ENCODE results near the gene LNX1. TPM values are rescaled to one million over a fixed set of nuclear protein-coding genes. Genes with fewer than 3 reads are reported as not detected.

The LNX1 gene
- total RNA-seq, 5 donors from 2014 or later (not counting 1 experiment from before 2014, with no cell fraction given) = 0.45 TPM; not detected in 4

GRCh38 chr4:53465281-53465680, 126.0 kb downstream of the LNX1 start:
- ChIA-PET CTCF (no interaction called here), POLR2A (no interaction called here)
- H3K9me3 Mint-ChIP-seq = peaks cover 8 to 22% (median 19%) of the 10 kb centered on the region in 3 donors
- no peak overlapping the region for H3K27ac Mint-ChIP-seq
- no peaks in the 10 kb centered on the region for H3K9me3 ChIP-seq
- no peak overlapping the region for H3K27ac ChIP-seq (ENCODE audit: low read length)
- H3K27me3 ChIP-seq (replicated peaks in 1 of 2; ENCODE audit: control insufficient read depth in 2 of 2, extremely low read depth in 1 of 2, insufficient read depth in 2 of 2, low read length in 1 of 2) = peaks cover 0 to 3% of the 10 kb centered on the region in 2 experiments
- H3K4me1 Mint-ChIP-seq = no peaks in the 10 kb centered on the region
- H3K36me3 ChIP-seq (ENCODE audit: control insufficient read depth in 2 of 2, extremely low read depth in 1 of 2, insufficient read depth in 1 of 2, low read length in 1 of 2) = peaks cover 0 to 17% of the 10 kb centered on the region in 2 donors
- DNase-seq (no peak), ATAC-seq (replicated peaks in 1 of 4) (no peak)
- WGBS (ENCODE audit: insufficient coverage) = 100% methylated on average over 1 of the region's 2 CpGs
- H3K4me3 Mint-ChIP-seq = no peak overlapping the region
- no peaks in the 10 kb centered on the region for H3K4me1 ChIP-seq (ENCODE audit: control insufficient read depth in 1 of 2, extremely low read depth in 1 of 2, insufficient read depth in 2 of 2, low read length in 2 of 2)
- H3K4me3 ChIP-seq (ENCODE audit: control insufficient read depth in 1 of 2, extremely low read depth in 1 of 2, low read length in 1 of 2) = no peak overlapping the region
- peaks cover 30% of the 10 kb centered on the region for H3K36me3 Mint-ChIP-seq
- H3K27me3 Mint-ChIP-seq = no peaks in the 10 kb centered on the region

GRCh38 chr4:53463340-53463739, 127.9 kb downstream of the LNX1 start:
- Mint-ChIP-seq H3K36me3 (peaks cover 43% of the 10 kb centered on the region), H3K27ac (no peak overlapping the region), H3K4me3 (no peak overlapping the region), H3K27me3 (no peaks in the 10 kb centered on the region), H3K4me1 (no peaks in the 10 kb centered on the region), H3K9me3 (peaks cover 8 to 11% (median 11%) of the 10 kb centered on the region in 3 donors)
- no peak for DNase-seq
- ChIA-PET POLR2A (no interaction called here), CTCF (no interaction called here)
- no peaks in the 10 kb centered on the region for H3K4me1 ChIP-seq (ENCODE audit: control insufficient read depth in 1 of 2, extremely low read depth in 1 of 2, insufficient read depth in 2 of 2, low read length in 2 of 2)
- peaks cover 0 to 26% of the 10 kb centered on the region in 2 donors for H3K36me3 ChIP-seq (ENCODE audit: control insufficient read depth in 2 of 2, extremely low read depth in 1 of 2, insufficient read depth in 1 of 2, low read length in 1 of 2)
- no peak for ATAC-seq (replicated peaks in 1 of 4)
- H3K27ac ChIP-seq (ENCODE audit: low read length) = no peak overlapping the region
- H3K27me3 ChIP-seq (replicated peaks in 1 of 2; ENCODE audit: control insufficient read depth in 2 of 2, extremely low read depth in 1 of 2, insufficient read depth in 2 of 2, low read length in 1 of 2) = peaks cover 0 to 3% of the 10 kb centered on the region in 2 experiments
- H3K9me3 ChIP-seq = no peaks in the 10 kb centered on the region
- H3K4me3 ChIP-seq (ENCODE audit: control insufficient read depth in 1 of 2, extremely low read depth in 1 of 2, low read length in 1 of 2) = no peak overlapping the region
- no CpG with 5 or more reads among the region's 5 CpGs for WGBS (ENCODE audit: insufficient coverage)

DNA sequence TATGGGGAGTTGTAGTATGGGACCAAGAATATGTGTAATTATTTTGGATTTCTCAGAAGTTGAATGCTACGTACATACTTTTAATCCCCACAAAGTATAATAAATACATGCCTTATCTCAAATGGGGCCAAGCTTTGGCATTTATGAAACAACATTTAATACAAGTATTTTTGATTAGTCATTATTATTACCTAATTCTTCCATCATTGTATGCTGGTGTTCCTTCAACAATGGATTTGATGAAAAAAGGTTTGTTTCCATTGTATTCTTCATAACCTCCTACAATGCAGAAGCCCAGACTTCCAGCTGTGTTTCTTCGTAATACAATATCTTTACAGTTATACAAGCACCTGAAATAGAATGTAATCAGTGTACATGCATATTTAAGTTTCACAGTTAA, 130.0 kb downstream of the LNX1 start:
- no peak for DNase-seq
- Histone ChIP-seq H3K9me3 (no peaks in the 10 kb centered on the region), H3K27me3 (replicated peaks in 1 of 2; ENCODE audit: control insufficient read depth in 2 of 2, extremely low read depth in 1 of 2, insufficient read depth in 2 of 2, low read length in 1 of 2) (no peaks in the 10 kb centered on the region), H3K27ac (ENCODE audit: low read length) (no peak overlapping the region), H3K4me1 (ENCODE audit: control insufficient read depth in 1 of 2, extremely low read depth in 1 of 2, insufficient read depth in 2 of 2, low read length in 2 of 2) (no peaks in the 10 kb centered on the region), H3K36me3 (ENCODE audit: control insufficient read depth in 2 of 2, extremely low read depth in 1 of 2, insufficient read depth in 1 of 2, low read length in 1 of 2) (peaks cover 0 to 30% of the 10 kb centered on the region in 2 donors), H3K4me3 (ENCODE audit: control insufficient read depth in 1 of 2, extremely low read depth in 1 of 2, low read length in 1 of 2) (no peak overlapping the region)
- ChIA-PET POLR2A (interaction anchor here in 1 of 2 donors (0.5 kb wide), 1 partner anchor 10 kb away, joined by 4 read pairs; no protein-coding TSS in a partner anchor), CTCF (no interaction called here)
- H3K27ac Mint-ChIP-seq = no peak overlapping the region
- no peak for ATAC-seq (replicated peaks in 1 of 4)
- H3K4me3 Mint-ChIP-seq = no peak overlapping the region
- peaks cover 45% of the 10 kb centered on the region for H3K36me3 Mint-ChIP-seq
- H3K4me1 Mint-ChIP-seq = no peaks in the 10 kb centered on the region
- no CpG with 5 or more reads among the region's 2 CpGs for WGBS (ENCODE audit: insufficient coverage)
- no peaks in the 10 kb centered on the region for H3K9me3 Mint-ChIP-seq
- no peaks in the 10 kb centered on the region for H3K27me3 Mint-ChIP-seq

GRCh38 chr4:53459548-53459947, 131.7 kb downstream of the LNX1 start:
- no peaks in the 10 kb centered on the region for H3K27me3 Mint-ChIP-seq
- peaks cover 0 to 47% of the 10 kb centered on the region in 2 donors for H3K36me3 ChIP-seq (ENCODE audit: control insufficient read depth in 2 of 2, extremely low read depth in 1 of 2, insufficient read depth in 1 of 2, low read length in 1 of 2)
- no peaks in the 10 kb centered on the region for H3K4me1 ChIP-seq (ENCODE audit: control insufficient read depth in 1 of 2, extremely low read depth in 1 of 2, insufficient read depth in 2 of 2, low read length in 2 of 2)
- DNase-seq (no peak), ATAC-seq (replicated peaks in 1 of 4) (no peak)
- ChIA-PET POLR2A (no interaction called here), CTCF (no interaction called here)
- no peaks in the 10 kb centered on the region for H3K9me3 ChIP-seq
- no peaks in the 10 kb centered on the region for H3K4me1 Mint-ChIP-seq
- H3K9me3 Mint-ChIP-seq = no peaks in the 10 kb centered on the region
- no peak overlapping the region for H3K4me3 ChIP-seq (ENCODE audit: control insufficient read depth in 1 of 2, extremely low read depth in 1 of 2, low read length in 1 of 2)
- H3K36me3 Mint-ChIP-seq = peaks cover 59% of the 10 kb centered on the region
- no peak overlapping the region for H3K27ac Mint-ChIP-seq
- no peak overlapping the region for H3K4me3 Mint-ChIP-seq
- no peaks in the 10 kb centered on the region for H3K27me3 ChIP-seq (replicated peaks in 1 of 2; ENCODE audit: control insufficient read depth in 2 of 2, extremely low read depth in 1 of 2, insufficient read depth in 2 of 2, low read length in 1 of 2)
- H3K27ac ChIP-seq (ENCODE audit: low read length) = no peak overlapping the region

- no peaks in the 10 kb centered on the region for H3K4me1 Mint-ChIP-seq
- H3K27me3 Mint-ChIP-seq = no peaks in the 10 kb centered on the region
- H3K27ac ChIP-seq (ENCODE audit: low read length) = no peak overlapping the region
- peaks cover 61% of the 10 kb centered on the region for H3K36me3 Mint-ChIP-seq
- H3K4me1 ChIP-seq (ENCODE audit: control insufficient read depth in 1 of 2, extremely low read depth in 1 of 2, insufficient read depth in 2 of 2, low read length in 2 of 2) = no peaks in the 10 kb centered on the region
- H3K4me3 Mint-ChIP-seq = no peak overlapping the region
- H3K36me3 ChIP-seq (ENCODE audit: control insufficient read depth in 2 of 2, extremely low read depth in 1 of 2, insufficient read depth in 1 of 2, low read length in 1 of 2) = peaks cover 0 to 60% of the 10 kb centered on the region in 2 donors
- H3K27ac Mint-ChIP-seq = no peak overlapping the region
- no peak overlapping the region for H3K4me3 ChIP-seq (ENCODE audit: control insufficient read depth in 1 of 2, extremely low read depth in 1 of 2, low read length in 1 of 2)
- H3K9me3 ChIP-seq = no peaks in the 10 kb centered on the region
- no peaks in the 10 kb centered on the region for H3K9me3 Mint-ChIP-seq
- ChIA-PET POLR2A (no interaction called here), CTCF (no interaction called here)
- H3K27me3 ChIP-seq (replicated peaks in 1 of 2; ENCODE audit: control insufficient read depth in 2 of 2, extremely low read depth in 1 of 2, insufficient read depth in 2 of 2, low read length in 1 of 2) = no peaks in the 10 kb centered on the region
- no peak for ATAC-seq (replicated peaks in 1 of 4)
- no peak for DNase-seq
Observed at GRCh38 chr4:53456178-53456577, 135.1 kb downstream of the LNX1 start.

DNA sequence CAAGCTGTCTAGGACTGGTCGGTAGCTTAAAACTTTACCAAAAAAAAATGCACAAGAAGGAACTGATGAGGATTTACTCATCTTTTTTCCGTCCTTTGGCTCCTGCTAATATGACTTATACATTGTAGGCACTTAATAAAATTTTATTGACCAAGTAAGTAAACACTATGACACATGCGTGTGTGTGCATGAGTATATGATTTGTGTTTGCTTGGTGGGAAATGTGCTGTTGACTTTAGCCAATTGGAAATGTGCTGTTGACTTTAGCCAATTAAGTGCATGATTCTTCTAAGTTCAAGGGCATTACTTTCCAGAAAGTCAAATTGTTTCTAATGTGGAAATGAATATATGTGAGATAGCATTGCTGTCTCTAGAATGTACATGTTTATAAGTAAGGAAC, 135.5 kb downstream of the LNX1 start:
- no peaks in the 10 kb centered on the region for H3K4me1 Mint-ChIP-seq
- no peak overlapping the region for H3K27ac Mint-ChIP-seq
- no peaks in the 10 kb centered on the region for H3K27me3 Mint-ChIP-seq
- no peak overlapping the region for H3K27ac ChIP-seq (ENCODE audit: low read length)
- peaks cover 0 to 56% of the 10 kb centered on the region in 2 donors for H3K36me3 ChIP-seq (ENCODE audit: control insufficient read depth in 2 of 2, extremely low read depth in 1 of 2, insufficient read depth in 1 of 2, low read length in 1 of 2)
- ChIA-PET POLR2A (no interaction called here), CTCF (no interaction called here)
- 100% methylated on average over 1 of the region's 3 CpGs for WGBS (ENCODE audit: insufficient coverage)
- H3K9me3 Mint-ChIP-seq = no peaks in the 10 kb centered on the region
- no peaks in the 10 kb centered on the region for H3K27me3 ChIP-seq (replicated peaks in 1 of 2; ENCODE audit: control insufficient read depth in 2 of 2, extremely low read depth in 1 of 2, insufficient read depth in 2 of 2, low read length in 1 of 2)
- ATAC-seq (replicated peaks in 1 of 4) (no peak), DNase-seq (no peak)
- no peaks in the 10 kb centered on the region for H3K9me3 ChIP-seq
- no peaks in the 10 kb centered on the region for H3K4me1 ChIP-seq (ENCODE audit: control insufficient read depth in 1 of 2, extremely low read depth in 1 of 2, insufficient read depth in 2 of 2, low read length in 2 of 2)
- no peak overlapping the region for H3K4me3 ChIP-seq (ENCODE audit: control insufficient read depth in 1 of 2, extremely low read depth in 1 of 2, low read length in 1 of 2)
- no peak overlapping the region for H3K4me3 Mint-ChIP-seq
- peaks cover 61% of the 10 kb centered on the region for H3K36me3 Mint-ChIP-seq

- Mint-ChIP-seq H3K4me1 (peaks cover 0 to 7% (median 5%) of the 10 kb centered on the region in 3 donors), H3K27me3 (no peaks in the 10 kb centered on the region), H3K27ac (no peak overlapping the region), H3K9me3 (no peaks in the 10 kb centered on the region), H3K4me3 (no peak overlapping the region), H3K36me3 (peaks cover 49% of the 10 kb centered on the region)
- no peaks in the 10 kb centered on the region for H3K9me3 ChIP-seq
- no peak overlapping the region for H3K4me3 ChIP-seq (ENCODE audit: control insufficient read depth in 1 of 2, extremely low read depth in 1 of 2, low read length in 1 of 2)
- H3K36me3 ChIP-seq (ENCODE audit: control insufficient read depth in 2 of 2, extremely low read depth in 1 of 2, insufficient read depth in 1 of 2, low read length in 1 of 2) = peaks cover 0 to 45% of the 10 kb centered on the region in 2 donors
- no CpG with 5 or more reads among the region's 2 CpGs for WGBS (ENCODE audit: insufficient coverage)
- H3K4me1 ChIP-seq (ENCODE audit: control insufficient read depth in 1 of 2, extremely low read depth in 1 of 2, insufficient read depth in 2 of 2, low read length in 2 of 2) = no peaks in the 10 kb centered on the region
- no peaks in the 10 kb centered on the region for H3K27me3 ChIP-seq (replicated peaks in 1 of 2; ENCODE audit: control insufficient read depth in 2 of 2, extremely low read depth in 1 of 2, insufficient read depth in 2 of 2, low read length in 1 of 2)
- CTCF ChIA-PET = no interaction called here
- POLR2A ChIA-PET = no interaction called here
- H3K27ac ChIP-seq (ENCODE audit: low read length) = no peak overlapping the region
- ATAC-seq (replicated peaks in 1 of 4) = no peak
- no peak for DNase-seq
Observed at GRCh38 chr4:53453385-53453784, 137.9 kb downstream of the LNX1 start.
